C4-2B (cell line): ENCODE data around the gene GSTT2B.

Experiments used
- CTCF ChIP-seq: fragments of 450-650 bp; conservative IDR thresholded peaks from 2 replicates; pipeline ENCODE4 v1.5.1; 2017; ENCODE audit warnings: mild to moderate bottlenecking
- ZFX ChIP-seq: fragments of 450-650 bp; IDR thresholded peaks from 2 replicates; pipeline ENCODE4 v1.6.1; 2017

GRCh38 chr22:24002272-24002671 is 41.3 kb upstream of the GSTT2B start:
- TF ChIP-seq CTCF, result no peak
- no peak for TF ChIP-seq ZFX
